HG02852 (cell line): ENCODE data around the gene TPK1.

Experiments used
- ATAC-seq: cut with Tn5 transposase; IDR thresholded peaks from one replicate; pipeline ENCODE4 v1.9.1; 2021; ENCODE audit warnings: mild to moderate bottlenecking, moderate library complexity; ENCODE audit not compliant: unreplicated experiment

TPK1 gene

DNA sequence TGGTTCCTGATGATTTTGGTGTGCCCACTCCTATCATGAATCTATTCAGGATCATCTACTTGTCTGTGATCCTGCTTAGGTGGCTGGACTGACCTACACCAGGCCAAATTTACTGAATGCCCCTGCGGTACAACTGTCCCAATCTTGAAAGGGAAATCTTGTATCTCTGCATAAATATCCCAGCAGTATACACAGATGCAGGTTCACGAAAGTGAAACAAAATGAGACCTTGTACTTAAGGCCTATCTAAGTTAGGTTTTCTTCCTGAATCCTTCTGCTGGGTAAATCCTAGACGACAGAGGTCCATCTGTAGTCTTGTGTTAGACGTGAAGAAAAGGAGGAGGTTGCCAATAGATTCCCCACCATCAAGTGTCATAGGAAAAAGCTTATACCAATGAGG, 346.9 kb downstream of the TPK1 start:
- ATAC-seq, result no peak

DNA sequence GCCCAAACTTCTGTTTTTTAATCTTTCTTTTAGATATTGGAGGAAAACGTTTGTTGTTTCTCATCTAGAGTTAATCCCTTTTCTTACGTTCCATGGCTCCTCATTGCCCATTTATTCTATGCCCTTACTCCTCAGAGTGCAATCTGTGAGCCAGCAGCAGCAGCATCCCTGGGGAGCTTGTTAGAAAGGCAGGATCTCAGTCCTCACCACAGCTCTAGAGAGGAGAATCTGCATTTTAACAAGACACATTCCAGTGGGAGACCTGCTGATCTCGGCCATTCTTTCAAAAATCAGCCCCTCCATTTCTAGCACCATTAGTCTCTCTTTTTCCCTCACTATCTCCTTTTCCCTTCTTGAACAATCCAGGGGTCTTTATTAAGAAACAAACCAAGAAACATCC, 348.0 kb downstream of the TPK1 start:
- no peak for ATAC-seq

DNA sequence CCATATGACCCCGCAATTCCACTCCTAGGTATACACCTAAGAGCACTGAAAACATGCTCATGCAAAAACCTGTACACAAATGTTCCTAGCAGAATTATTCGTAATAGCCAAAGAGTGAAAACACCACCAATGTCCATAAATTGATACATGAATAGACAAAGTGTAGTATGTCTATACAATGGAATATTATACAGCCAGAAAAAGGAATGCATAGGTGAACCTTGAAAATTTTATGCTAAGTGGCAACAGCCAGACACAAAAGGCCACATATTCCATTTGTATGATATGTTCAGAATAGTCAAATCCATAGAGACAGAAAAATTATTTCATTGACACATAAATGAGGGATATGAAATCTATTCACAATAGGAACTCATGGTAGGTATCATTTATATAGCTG, 351.4 kb downstream of the TPK1 start:
- no peak for ATAC-seq

DNA sequence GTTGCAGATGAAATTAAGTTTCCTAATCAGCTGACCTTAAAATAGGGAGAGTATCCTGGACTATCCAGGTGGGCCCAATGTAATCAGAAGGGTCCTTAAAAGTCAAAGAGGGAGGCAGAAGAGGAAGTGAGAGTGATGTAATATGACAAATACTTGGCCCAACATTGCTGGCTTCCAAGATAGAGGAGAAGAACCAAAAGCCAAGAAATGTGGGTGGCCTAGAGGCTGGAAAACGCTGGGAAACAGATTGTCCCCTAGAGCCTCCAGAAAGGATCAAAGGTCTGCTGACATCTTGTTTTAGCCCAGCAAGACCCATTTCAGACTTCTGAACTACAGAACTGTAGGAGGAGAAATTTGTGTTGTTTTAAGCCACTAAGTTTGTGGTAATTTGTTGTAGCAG, 352.7 kb downstream of the TPK1 start:
- no peak for ATAC-seq

DNA sequence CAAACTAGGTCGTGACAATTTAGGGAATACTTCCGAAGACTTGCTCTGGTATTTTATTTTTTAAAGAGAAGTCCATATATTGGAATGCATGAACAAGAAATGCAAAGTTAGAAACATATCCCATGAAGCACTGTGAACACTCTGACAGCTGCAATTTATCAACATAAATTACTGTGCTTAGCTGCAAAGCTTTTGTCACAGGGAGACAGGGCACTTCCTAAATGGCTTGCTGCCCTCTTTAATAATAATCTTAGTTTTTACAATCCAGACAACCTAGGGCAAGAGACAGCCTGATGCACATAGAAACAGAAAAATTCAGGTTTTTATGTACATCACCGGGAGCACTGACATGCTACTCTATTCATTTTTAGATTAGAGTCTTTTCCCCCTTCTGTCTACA, 354.0 kb downstream of the TPK1 start:
- no peak for ATAC-seq

DNA sequence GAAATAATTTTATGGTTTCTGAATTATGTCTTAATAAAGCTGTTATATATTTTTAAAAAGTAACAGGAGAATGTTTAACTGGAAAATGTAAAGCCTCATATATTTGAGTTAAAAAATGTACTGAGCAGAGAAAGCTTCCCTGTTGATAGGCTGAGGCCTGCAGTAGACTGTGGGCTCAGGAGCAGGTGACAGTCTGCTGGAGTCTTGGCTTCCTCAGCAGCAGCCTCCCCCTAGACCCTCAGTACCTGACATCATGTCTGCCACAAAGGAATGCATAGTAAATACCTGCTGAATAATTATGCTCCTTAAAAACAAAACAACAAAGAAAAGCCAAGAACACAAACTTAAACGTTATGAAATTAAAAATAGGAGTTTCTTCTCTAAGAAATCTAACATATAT, 358.5 kb downstream of the TPK1 start:
- no peak for ATAC-seq

DNA sequence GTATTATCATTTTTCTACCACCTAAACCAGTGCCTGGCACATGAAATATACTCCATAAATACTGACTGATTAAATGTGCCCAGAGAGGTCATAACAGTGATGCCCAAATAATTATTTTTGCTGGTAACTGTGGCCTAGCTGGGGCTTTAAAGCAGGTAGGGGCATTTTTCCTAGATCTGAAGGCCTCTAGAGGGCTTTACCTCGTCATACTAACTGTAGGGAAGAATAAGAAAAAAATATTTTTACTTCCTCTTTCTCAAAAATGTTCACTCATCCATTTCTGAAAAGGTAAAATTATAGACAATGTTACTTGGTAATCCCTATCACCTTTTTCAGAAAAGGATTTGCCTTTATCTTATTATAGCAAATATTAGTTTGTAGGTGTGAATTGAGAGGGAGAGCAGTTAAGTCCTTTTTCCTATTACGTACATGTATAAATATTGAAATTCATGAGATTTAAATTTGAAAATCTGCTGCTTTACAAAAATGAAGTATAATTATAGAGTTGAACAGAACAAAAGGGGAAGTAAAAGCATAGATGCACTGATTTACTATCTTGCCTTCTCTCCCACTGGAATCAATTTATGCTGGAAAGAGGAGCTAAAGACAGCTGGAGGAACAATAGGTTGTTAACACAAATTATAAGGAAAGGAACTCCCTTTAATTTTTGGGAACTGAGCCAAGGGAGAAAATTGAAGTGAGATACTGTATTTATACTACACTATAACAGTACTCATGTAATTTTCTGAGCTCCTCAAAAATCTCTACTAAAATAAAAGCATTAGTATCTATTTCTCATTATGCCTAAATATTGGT, 360.8 kb downstream of the TPK1 start:
- no peak for ATAC-seq

DNA sequence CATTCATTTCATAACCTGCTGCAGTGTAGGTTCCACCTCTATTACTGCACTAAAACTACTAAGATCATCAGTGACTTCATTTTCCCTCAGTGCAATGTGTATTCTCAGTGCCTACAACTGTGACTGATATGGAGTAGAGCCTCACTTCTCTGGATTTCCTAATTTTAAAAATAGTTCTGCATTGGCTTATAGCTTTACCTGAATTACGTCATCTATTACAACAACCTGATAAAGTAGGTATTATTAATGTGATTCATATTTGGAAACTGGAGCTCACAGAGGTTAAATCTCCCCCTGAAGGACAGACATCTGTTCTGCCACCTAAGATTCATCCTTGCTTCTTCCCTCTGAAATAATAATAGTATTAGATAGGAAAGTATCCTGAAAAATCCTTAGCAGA, 361.5 kb downstream of the TPK1 start:
- ATAC-seq, result no peak

DNA sequence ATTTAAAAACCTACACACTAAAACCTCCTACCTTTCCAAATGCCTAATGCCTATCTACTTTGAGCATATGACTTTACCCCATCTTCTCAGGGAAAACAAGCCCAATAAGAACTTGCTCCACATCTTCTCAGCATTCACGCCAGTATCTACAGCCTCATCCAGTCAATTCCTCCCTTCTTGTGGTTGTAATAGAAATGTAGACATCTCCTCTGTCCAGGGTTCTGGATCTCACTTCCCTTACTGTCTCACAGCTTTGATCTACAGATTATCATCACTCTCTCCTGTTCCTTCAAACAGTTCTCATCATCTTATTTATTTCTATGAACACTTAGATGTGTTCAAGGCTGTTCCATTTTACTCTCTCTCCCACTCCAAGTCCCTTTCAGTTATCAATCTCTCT, 361.9 kb downstream of the TPK1 start:
- ATAC-seq, result no peak

DNA sequence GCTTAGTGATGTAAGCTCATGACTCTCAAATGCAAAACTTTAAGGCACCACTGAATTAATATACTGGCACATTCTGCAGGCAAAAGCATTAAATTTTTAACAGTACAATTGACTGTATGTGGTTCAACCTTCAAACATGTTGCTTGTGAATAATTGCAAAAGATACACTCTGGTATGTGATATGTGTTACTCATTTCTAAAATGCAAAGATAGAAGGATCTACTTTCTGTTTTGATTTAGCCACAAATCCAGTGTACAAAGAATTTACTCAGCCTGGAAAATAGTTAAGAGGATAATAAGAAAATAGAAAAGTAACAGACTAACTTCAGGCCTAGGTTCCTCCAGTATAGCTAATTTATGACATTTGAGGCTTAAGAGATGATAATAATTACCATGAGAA, 365.8 kb downstream of the TPK1 start:
- ATAC-seq, result no peak

DNA sequence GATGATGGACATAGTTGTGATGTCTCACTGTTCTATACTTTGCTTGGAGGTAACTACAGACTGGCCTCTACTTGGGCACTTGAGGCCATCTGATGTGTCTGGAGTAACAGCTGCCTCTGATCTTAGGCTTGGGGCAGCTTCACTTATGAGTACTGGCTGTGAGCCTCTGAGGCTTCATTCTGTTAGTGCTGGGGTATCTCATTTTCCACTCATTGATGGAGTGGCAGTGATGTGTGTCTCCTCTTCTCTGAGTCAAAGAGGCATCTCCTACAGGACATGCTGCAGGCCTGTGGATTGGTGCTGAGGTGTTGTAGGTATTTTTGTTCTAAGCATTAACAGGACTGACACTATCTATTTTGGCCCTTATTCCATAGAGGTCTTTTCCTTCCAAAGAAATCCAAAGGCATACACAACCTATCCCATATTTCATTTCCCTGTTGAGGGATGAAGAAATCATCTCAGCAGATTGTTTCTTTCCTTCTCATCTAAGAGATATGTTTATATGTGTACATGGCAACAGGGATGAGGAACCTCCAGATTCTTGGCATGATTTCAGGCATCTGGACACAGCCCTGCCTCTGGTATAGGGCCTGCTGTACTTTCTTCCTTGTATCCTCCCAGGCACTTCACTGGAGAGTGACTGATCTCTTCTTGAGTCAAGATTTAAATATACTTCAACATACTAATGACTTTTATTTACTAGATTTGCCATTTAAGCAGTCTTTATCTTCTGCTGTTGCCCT, 366.7 kb downstream of the TPK1 start:
- no peak for ATAC-seq

DNA sequence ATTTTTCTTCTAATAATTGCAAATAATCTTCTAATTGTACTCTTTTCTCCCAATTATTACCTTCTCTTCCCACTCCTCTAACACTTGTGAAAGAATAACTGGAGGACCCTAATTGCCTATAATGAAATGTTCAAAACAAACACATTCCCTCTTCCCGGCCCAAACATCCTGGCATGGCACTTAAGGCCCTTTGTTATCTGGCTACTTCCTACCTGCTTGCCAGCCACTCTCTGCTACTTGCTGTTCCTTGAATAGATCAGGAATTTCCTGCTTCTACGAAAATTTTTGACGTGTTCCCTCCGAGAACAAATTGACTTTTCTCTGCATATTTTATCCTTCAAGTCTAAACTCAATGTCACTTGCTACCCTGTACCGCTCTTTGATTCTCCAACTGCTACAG, 376.2 kb downstream of the TPK1 start:
- no peak for ATAC-seq

DNA sequence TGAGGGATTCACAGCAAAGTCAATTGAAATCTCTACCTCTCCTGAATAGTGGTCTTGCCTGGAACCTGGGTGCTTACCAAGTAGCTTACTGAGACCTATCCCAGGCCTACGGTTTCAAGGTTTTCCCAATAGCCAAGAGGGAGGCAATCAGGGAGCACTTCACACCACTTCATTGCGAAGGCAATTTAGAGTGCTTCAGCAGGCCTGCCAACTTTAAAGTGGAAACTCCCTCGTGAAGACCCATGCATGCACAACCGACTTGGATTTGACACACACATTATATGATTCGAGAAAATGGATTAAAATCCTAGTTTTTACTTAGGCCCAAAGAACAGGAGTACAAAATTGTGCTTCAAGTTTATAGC, 380.8 kb downstream of the TPK1 start:
- ATAC-seq, result no peak

DNA sequence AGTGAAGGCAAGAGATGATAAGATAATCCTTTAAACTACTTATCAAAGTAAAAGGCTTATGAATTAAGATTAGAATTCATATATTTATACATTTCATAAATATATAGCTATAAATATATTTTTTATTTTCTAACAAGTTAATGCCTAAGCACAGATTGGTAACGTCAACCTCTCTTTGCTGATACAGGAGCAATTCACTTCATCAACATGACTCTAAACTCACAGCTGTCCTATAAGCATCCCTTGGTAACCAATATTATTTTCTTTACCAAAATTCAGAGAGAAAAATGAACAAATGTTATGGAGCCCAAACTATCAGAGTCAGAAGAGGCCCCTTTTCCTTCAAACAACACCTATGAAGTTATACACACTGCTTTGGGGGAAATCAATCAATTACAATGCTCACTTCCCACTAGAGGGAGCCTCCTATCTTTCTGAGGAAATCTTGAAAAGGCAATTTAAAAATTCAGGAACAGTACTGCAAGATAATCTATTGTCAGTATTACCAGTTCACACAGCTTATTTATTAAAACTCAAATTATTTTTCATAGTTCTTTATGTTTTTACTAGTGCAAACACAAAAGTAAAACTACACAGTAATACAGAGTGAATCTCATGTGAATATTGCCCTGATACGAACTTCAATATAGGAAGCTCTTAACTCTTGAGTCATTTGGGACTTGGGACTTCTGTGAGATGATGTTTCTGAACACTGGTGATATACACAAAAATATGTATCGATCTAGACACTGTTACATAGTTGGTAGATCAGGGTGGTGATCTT, 381.4 kb downstream of the TPK1 start:
- no peak for ATAC-seq

DNA sequence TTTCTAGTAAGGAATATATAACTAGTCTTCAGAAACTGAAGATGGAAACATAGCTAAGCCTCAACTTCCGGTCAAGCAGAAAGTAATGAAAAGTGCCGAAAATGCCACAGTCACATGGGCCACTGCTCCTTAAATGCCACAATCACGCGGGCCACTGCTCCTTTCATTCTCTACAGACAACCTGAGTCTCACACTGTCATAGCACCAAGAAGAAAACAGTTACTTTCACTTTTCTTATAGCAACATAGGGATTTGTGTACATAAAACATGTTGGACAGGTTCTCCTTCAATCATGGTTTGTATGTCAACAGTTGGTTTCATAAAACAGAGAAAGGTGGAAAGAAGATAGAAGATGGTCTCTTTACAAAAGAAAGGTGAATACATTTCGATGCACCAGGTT, 383.8 kb downstream of the TPK1 start:
- ATAC-seq, result peak; percentile 54

DNA sequence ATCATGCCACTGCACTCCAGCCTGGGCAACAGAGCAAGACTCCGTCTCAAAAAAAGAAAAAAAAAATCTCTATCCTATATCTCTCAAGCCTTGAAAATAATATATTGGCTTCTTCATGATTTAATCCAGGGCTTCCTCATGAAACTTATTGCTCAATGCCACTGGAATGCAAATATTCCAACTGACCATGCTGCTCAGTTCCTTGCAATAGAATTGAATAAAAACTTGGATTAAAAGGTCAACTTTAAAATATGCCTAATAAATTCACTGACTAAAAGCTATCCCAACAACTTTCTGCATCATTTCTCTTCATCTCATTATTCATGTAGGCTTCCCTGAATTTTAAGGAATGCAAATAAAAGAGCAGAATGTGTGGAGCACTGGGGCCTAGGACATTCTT, 390.3 kb downstream of the TPK1 start:
- ATAC-seq, result no peak

DNA sequence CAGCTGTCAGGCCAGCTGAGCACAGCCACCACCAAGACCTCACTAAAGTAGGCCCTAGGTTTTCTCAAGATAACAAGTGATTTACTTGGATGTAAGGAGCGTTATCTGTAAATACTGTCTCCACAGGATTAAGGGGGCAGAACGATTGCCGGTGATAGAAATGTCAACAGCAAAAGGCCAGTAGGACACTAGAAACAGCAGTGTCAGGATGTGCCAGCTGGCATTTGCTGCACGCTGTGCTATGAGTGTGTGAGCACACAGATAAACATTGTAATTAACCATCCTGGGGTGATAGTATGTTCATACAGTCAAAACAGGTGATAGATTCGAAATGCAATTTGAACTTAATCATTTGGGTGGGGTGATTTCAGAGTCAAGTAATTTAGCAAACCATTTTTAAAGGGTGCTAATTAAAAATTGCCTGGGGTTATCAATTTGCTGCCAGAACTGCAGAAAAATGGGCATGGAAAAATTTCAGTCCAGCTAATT, 396.1 kb downstream of the TPK1 start:
- ATAC-seq, result no peak

DNA sequence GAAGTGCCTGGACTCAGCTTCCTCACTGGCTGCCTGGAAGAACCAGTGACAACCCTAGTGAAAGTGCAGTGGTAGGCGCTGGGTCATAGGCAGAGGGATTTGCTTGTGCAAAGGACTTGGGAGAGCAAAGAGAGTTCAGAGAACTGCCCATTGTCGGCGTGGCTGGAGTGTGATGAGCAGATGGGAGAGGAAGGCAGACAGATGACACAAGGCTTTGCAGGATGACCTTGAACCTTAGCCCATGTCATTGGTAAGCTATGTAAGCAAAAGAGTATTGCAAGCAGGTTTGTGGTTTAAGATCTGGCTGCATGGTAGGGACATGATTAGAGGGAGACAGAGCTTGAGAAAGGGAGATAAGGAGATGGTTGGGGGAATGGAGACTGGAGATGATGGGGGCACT, 397.1 kb downstream of the TPK1 start:
- ATAC-seq, result no peak

DNA sequence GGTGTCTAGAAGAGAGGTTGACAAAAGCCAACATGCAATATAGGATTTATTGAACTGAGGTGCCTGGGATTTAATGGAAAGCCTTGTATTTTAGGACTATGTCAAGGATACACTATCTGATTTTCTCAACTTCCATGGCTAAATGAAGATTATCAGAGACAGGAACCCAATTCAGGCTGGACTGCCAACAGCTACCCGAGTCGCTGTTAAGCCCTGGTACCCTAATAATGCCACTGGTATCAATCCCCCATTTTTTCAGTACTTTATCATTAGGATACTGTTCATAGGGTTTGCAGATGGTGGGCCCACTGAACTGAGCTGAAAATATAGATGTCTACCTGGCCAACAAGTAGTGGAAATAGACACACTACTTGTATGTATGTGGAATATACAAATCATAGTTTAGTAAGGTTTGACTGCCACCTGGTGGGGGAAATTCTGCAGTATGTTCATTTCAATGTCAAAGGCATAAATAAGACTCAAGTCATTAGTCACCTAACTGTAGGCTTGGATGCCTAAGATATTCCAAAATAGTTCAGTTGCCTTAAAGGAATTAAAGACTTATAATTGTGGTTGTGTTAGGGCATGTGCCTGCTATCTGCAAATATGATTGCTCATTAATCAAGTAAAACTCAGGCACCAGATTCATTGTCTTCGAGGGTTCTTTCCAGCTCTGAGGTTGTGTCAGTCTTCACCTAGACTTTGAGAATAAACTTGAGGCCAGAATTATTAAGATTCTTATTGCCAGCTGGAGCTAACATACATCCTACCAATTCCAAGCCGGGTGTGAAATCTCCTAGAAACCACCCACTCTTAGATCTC, 398.3 kb downstream of the TPK1 start:
- peak; percentile 81 for ATAC-seq

DNA sequence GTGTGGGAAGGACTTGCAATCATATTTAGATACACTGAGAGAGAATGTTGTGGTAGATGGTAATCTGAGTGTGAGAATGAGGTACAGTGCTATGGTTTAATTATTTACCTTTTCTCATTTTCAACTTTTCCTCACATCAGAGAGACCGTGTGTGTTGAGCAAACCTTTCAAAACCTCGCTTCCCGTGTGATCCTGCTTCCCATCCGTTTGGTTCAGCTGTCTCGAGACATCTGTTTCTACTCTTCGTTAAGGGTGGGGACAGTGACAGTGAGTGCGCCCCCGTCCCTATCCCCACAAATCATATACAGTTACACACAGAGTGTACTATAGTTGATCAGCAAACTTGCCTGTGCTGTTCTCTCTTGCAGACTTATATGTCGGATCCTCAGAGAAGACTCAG, 399.4 kb downstream of the TPK1 start:
- ATAC-seq, result no peak

DNA sequence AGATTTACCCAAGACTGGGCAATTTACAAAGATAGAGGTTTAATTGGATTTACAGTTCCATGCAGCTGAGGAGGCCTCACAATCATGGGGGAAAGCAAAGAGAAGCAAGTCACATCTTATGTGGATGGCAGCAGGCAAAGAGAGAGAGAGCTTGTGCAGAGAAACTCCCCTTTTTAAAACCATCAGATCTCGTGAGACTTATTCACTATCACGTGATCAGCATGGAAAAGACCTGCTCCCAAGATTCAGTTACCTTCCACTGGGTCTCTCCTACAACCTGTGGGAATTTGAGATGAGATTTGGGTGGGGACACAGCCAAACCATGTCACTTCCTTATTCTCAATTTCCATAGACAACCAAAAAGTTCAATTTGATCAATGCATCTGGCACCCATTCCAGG, 407.4 kb downstream of the TPK1 start:
- no peak for ATAC-seq
